Osteocyte (in vitro differentiated cells): Measurements from ENCODE around the gene CCDC83. TPM values are rescaled to one million over a fixed set of nuclear protein-coding genes. Genes with fewer than 3 reads are reported as not detected.

Source experiments
- DNase-seq: peaks from one replicate; pipeline ENCODE4 v3.0.0; 2021; ENCODE audit warnings: mixed read lengths; ENCODE audit not compliant: unreplicated experiment; ENCODE audit errors: extremely low spot score
- H3K27ac Mint-ChIP-seq: one replicate; pipeline ENCODE4 v1.8.0; 2021; ENCODE audit warnings: mild to moderate bottlenecking, mixed read lengths; ENCODE audit not compliant: unreplicated experiment
- H3K27me3 Mint-ChIP-seq: one replicate; pipeline ENCODE4 v1.8.0; 2021; ENCODE audit warnings: mixed read lengths; ENCODE audit not compliant: unreplicated experiment
- H3K36me3 Mint-ChIP-seq: one replicate; pipeline ENCODE4 v1.8.0; 2021; ENCODE audit warnings: mixed read lengths; ENCODE audit not compliant: unreplicated experiment
- H3K4me1 Mint-ChIP-seq: one replicate; pipeline ENCODE4 v1.8.0; 2021; ENCODE audit warnings: mixed read lengths; ENCODE audit not compliant: unreplicated experiment
- H3K4me3 Mint-ChIP-seq: one replicate; pipeline ENCODE4 v1.8.0; 2021; ENCODE audit warnings: mild to moderate bottlenecking, moderate library complexity, mixed read lengths; ENCODE audit not compliant: unreplicated experiment
- H3K9me3 Mint-ChIP-seq: one replicate; pipeline ENCODE4 v1.8.0; 2021; ENCODE audit warnings: mixed read lengths; ENCODE audit not compliant: unreplicated experiment
- CTCF ChIP-seq: fragments of 200-600 bp; sonication (generic); IDR thresholded peaks from 2 replicates; pipeline ENCODE4 v1.5.0; 2021; ENCODE audit warnings: antibody characterized with exemption, mild to moderate bottlenecking, moderate library complexity
- total RNA-seq: library from RNA; stranded (reverse); gene quantifications from 2 replicates; pipeline ENCODE4 v1.2.1, GENCODE V29; 2021

The CCDC83 gene
- total RNA-seq, 1 donor from 2014 or later = not detected

GRCh38 chr11:85903811-85904210 lies 48.6 kb downstream of the CCDC83 start:
- Mint-ChIP-seq H3K9me3 (no peaks in the 10 kb centered on the region), H3K4me3 (no peak overlapping the region), H3K36me3 (no peaks in the 10 kb centered on the region), H3K4me1 (peaks cover 4% of the 10 kb centered on the region), H3K27ac (no peak overlapping the region), H3K27me3 (peaks cover 2% of the 10 kb centered on the region)
- TF ChIP-seq CTCF = no peak
- DNase-seq = no peak

GRCh38 chr11:85912414-85912813 lies 57.2 kb downstream of the CCDC83 start:
- peaks cover 10% of the 10 kb centered on the region for H3K9me3 Mint-ChIP-seq
- H3K4me1 Mint-ChIP-seq = no peaks in the 10 kb centered on the region
- H3K4me3 Mint-ChIP-seq = no peak overlapping the region
- no peak for TF ChIP-seq CTCF
- no peak for DNase-seq
- H3K36me3 Mint-ChIP-seq = no peaks in the 10 kb centered on the region
- no peak overlapping the region for H3K27ac Mint-ChIP-seq
- H3K27me3 Mint-ChIP-seq = peaks cover 26% of the 10 kb centered on the region

GRCh38 chr11:85913513-85913912 lies 58.3 kb downstream of the CCDC83 start:
- Mint-ChIP-seq H3K4me1 (no peaks in the 10 kb centered on the region), H3K4me3 (no peak overlapping the region), H3K36me3 (no peaks in the 10 kb centered on the region), H3K27me3 (peaks cover 31% of the 10 kb centered on the region), H3K27ac (no peak overlapping the region), H3K9me3 (peaks cover 10% of the 10 kb centered on the region)
- no peak for TF ChIP-seq CTCF
- DNase-seq = no peak

GRCh38 chr11:85914425-85914824 lies 59.2 kb downstream of the CCDC83 start:
- H3K27ac Mint-ChIP-seq = no peak overlapping the region
- DNase-seq = no peak
- TF ChIP-seq CTCF = no peak
- H3K27me3 Mint-ChIP-seq = peaks cover 37% of the 10 kb centered on the region
- H3K4me1 Mint-ChIP-seq = peaks cover 2% of the 10 kb centered on the region
- no peak overlapping the region for H3K4me3 Mint-ChIP-seq
- H3K36me3 Mint-ChIP-seq = no peaks in the 10 kb centered on the region
- H3K9me3 Mint-ChIP-seq = peaks cover 10% of the 10 kb centered on the region

GRCh38 chr11:85918910-85919794 lies 64.0 kb downstream of the CCDC83 start:
- peaks cover 2% of the 10 kb centered on the region for H3K36me3 Mint-ChIP-seq
- H3K9me3 Mint-ChIP-seq = peaks cover 10% of the 10 kb centered on the region
- no peak for TF ChIP-seq CTCF
- H3K27ac Mint-ChIP-seq = no peak overlapping the region
- no peak for DNase-seq
- peaks cover 49% of the 10 kb centered on the region for H3K27me3 Mint-ChIP-seq
- H3K4me3 Mint-ChIP-seq = no peak overlapping the region
- H3K4me1 Mint-ChIP-seq = peaks cover 2% of the 10 kb centered on the region
